OCI-LY1 (cell line): Measurements from ENCODE around the gene PPP4R3A.

Source experiments
- H2AFZ ChIP-seq: fragments of 200-600 bp; sonication (generic), shearing (Covaris generic); 2 replicates; pipeline ENCODE4 v1.6.0; 2014; ENCODE audit warnings: antibody characterized with exemption, mild to moderate bottlenecking, low read length
- H3F3A ChIP-seq: fragments of 200-600 bp; sonication (generic), shearing (Covaris generic); 2 replicates; pipeline ENCODE4 v1.6.0; 2014; ENCODE audit warnings: mild to moderate bottlenecking, antibody characterized with exemption, low read length, moderate library complexity; ENCODE audit not compliant: insufficient read depth
- H3K27ac ChIP-seq: fragments of 200-600 bp; sonication (generic); 2 replicates; pipeline ENCODE4 v1.5.1; 2014; ENCODE audit warnings: low read length, mixed run types, mild to moderate bottlenecking, low read depth; ENCODE audit not compliant: poor library complexity, severe bottlenecking
- H3K27me3 ChIP-seq: fragments of 200-600 bp; sonication (generic); 2 replicates; pipeline ENCODE4 v1.6.0; 2014; ENCODE audit warnings: antibody characterized with exemption, mild to moderate bottlenecking, low read length, moderate library complexity; ENCODE audit not compliant: insufficient read depth
- H3K36me3 ChIP-seq: fragments of 200-600 bp; sonication (generic); 2 replicates; pipeline ENCODE4 v1.6.1; 2014; ENCODE audit warnings: mild to moderate bottlenecking, antibody characterized with exemption, low read length, moderate library complexity, mixed read lengths; ENCODE audit not compliant: insufficient read depth
- H3K4me1 ChIP-seq: fragments of 200-600 bp; sonication (generic); 2 replicates; pipeline ENCODE4 v1.5.1; 2014; ENCODE audit warnings: mild to moderate bottlenecking, low read length, moderate library complexity; ENCODE audit not compliant: insufficient read depth, severe bottlenecking
- H3K4me2 ChIP-seq: fragments of 200-600 bp; sonication (generic), shearing (Covaris generic); 2 replicates; pipeline ENCODE4 v1.6.1; 2014; ENCODE audit warnings: low read length
- H3K4me3 ChIP-seq: fragments of 200-600 bp; sonication (generic); 2 replicates; pipeline ENCODE4 v1.5.1; 2014; ENCODE audit warnings: low read length, low read depth, mild to moderate bottlenecking, mixed read lengths; ENCODE audit not compliant: poor library complexity, severe bottlenecking
- H3K79me2 ChIP-seq: fragments of 200-600 bp; shearing (Covaris generic); 2 replicates; pipeline ENCODE4 v1.6.1; 2016; ENCODE audit warnings: mixed run types, low read length, mixed read lengths; ENCODE audit not compliant: insufficient read depth
- H3K9ac ChIP-seq: fragments of 200-600 bp; sonication (generic), shearing (Covaris generic); 2 replicates; pipeline ENCODE4 v1.6.1; 2014; ENCODE audit warnings: mild to moderate bottlenecking, low read length, mixed read lengths
- H3K9me2 ChIP-seq: fragments of 200-600 bp; sonication (generic), shearing (Covaris generic); 2 replicates; pipeline ENCODE4 v1.6.1; 2014; ENCODE audit warnings: low read depth, mild to moderate bottlenecking, low read length, mixed read lengths
- H3K9me3 ChIP-seq: fragments of 200-600 bp; shearing (Covaris generic); 2 replicates; pipeline ENCODE4 v1.6.1; 2014; ENCODE audit warnings: low read length, mixed read lengths
- H4K20me1 ChIP-seq: fragments of 200-600 bp; sonication (generic), shearing (Covaris generic); 2 replicates; pipeline ENCODE4 v1.6.0; 2016; ENCODE audit warnings: mild to moderate bottlenecking, low read length; ENCODE audit not compliant: insufficient read depth
- EZH2 ChIP-seq: fragments of 200-600 bp; sonication (generic), shearing (Covaris generic); IDR thresholded peaks from 2 replicates; pipeline ENCODE4 v1.8.0; 2017; ENCODE audit warnings: borderline replicate concordance, mixed run types, mild to moderate bottlenecking, antibody characterized with exemption, low read length, moderate library complexity, mixed read lengths
- TF ChIP-seq, protein P1 (sequence below): fragments of 200-600 bp; sonication (generic), shearing (Covaris generic); IDR thresholded peaks from 2 replicates; pipeline ENCODE4 v1.5.1; 2017; ENCODE audit warnings: mild to moderate bottlenecking, antibody characterized with exemption, low read length, moderate library complexity, mixed read lengths

PPP4R3A gene

DNA sequence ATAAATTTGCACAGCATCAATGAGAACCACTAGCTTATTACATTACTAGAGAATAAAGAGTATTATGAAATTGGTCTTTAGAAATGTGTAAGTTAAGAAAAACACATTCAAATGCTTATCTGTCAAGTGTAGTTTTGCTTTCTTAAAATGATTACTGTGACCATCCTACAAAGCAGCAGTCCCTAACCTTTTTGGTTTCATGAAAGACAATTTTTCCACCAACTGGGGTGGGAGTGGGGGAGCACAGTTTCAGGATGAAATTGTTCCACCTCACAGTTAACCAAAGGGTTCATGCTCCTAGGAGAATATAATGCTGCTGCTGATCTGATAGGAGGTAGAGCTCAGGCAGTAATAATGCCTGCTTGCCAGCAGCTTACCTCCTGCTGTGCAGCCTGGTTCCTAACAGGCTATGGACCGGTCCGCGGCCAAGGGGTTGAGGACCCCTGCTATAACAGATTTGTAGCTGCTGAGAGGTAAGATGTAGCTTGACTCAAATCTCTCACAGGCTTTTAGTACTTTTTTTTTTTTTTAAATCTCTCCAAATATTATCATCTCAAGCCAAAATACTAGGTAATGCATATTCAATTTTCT lies 45.4 kb downstream of the PPP4R3A start:
- H3K79me2 ChIP-seq = 0 out of 2 replicates have a peak, but pooled peaks cover 2% of the 10 kb centered on the region
- no peak overlapping the region for H3K27ac ChIP-seq
- no peaks in the 10 kb centered on the region for H3K27me3 ChIP-seq
- peaks cover 99% of the 10 kb centered on the region for H3K36me3 ChIP-seq
- H4K20me1 ChIP-seq = no peaks in the 10 kb centered on the region
- H2AFZ ChIP-seq = no peak overlapping the region
- H3F3A ChIP-seq = no peaks in the 10 kb centered on the region
- H3K4me3 ChIP-seq = no peak overlapping the region
- TF ChIP-seq, protein P1, sequence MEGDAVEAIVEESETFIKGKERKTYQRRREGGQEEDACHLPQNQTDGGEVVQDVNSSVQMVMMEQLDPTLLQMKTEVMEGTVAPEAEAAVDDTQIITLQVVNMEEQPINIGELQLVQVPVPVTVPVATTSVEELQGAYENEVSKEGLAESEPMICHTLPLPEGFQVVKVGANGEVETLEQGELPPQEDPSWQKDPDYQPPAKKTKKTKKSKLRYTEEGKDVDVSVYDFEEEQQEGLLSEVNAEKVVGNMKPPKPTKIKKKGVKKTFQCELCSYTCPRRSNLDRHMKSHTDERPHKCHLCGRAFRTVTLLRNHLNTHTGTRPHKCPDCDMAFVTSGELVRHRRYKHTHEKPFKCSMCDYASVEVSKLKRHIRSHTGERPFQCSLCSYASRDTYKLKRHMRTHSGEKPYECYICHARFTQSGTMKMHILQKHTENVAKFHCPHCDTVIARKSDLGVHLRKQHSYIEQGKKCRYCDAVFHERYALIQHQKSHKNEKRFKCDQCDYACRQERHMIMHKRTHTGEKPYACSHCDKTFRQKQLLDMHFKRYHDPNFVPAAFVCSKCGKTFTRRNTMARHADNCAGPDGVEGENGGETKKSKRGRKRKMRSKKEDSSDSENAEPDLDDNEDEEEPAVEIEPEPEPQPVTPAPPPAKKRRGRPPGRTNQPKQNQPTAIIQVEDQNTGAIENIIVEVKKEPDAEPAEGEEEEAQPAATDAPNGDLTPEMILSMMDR = no peak
- TF ChIP-seq EZH2 = no peak
- H3K4me2 ChIP-seq = no peak overlapping the region
- no peaks in the 10 kb centered on the region for H3K9me2 ChIP-seq
- no peaks in the 10 kb centered on the region for H3K9me3 ChIP-seq
- H3K9ac ChIP-seq = no peak overlapping the region
- H3K4me1 ChIP-seq = no peaks in the 10 kb centered on the region

DNA sequence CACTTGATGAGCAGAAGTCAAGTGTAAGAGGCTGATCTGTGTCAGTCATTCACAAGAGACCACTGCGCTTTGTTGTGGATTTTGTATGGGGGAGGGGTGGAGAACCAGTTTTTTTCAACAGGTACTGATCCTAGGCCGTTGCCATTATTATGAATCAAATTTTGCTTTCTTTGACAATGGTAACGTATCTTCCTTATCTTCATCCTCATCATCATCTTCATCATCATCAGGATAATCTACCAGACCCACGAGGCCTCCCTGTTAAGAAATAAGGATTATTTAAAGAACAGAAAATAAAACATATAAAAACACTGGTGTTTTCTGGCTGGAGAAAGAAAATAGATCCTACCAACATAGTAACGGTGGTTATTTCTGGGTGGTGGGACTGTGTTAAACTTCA lies 51.5 kb downstream of the PPP4R3A start:
- H3K9me2 ChIP-seq = no peaks in the 10 kb centered on the region
- no peak for TF ChIP-seq EZH2
- TF ChIP-seq, protein P1 = no peak
- no peaks in the 10 kb centered on the region for H3K79me2 ChIP-seq
- H3K4me3 ChIP-seq = no peak overlapping the region
- H3K9me3 ChIP-seq = no peaks in the 10 kb centered on the region
- H3K27ac ChIP-seq = no peak overlapping the region
- no peaks in the 10 kb centered on the region for H4K20me1 ChIP-seq
- H3K4me2 ChIP-seq = no peak overlapping the region
- H3K36me3 ChIP-seq = peaks cover 90% of the 10 kb centered on the region
- no peaks in the 10 kb centered on the region for H3K27me3 ChIP-seq
- H3F3A ChIP-seq = no peaks in the 10 kb centered on the region
- H3K9ac ChIP-seq = no peak overlapping the region
- H2AFZ ChIP-seq = no peak overlapping the region
- no peaks in the 10 kb centered on the region for H3K4me1 ChIP-seq

DNA sequence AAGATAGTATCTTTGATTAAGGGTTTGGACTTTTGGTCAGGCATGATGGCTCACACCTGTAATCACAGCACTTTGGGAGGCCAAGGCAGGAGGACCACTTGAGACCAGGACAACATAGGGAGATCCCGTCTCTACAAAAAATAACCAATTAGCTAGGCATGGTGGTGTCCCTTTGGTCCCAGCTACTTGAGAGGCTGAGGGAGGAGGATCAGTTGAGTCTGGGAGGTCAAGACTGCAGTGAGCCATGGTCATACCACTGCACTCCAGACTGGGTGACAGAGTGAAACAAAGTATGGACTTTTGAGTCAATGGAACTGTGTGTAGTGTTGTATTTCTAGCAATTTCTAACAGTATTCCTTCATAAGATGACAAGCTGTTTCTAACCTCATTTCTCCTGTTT lies 53.8 kb downstream of the PPP4R3A start:
- no peaks in the 10 kb centered on the region for H3K79me2 ChIP-seq
- no peak overlapping the region for H3K27ac ChIP-seq
- H3K9me2 ChIP-seq = no peaks in the 10 kb centered on the region
- no peak overlapping the region for H3K4me2 ChIP-seq
- H3K4me3 ChIP-seq = no peak overlapping the region
- no peak overlapping the region for H2AFZ ChIP-seq
- H3K36me3 ChIP-seq = peaks cover 66% of the 10 kb centered on the region
- no peaks in the 10 kb centered on the region for H4K20me1 ChIP-seq
- H3K4me1 ChIP-seq = no peaks in the 10 kb centered on the region
- H3K27me3 ChIP-seq = no peaks in the 10 kb centered on the region
- H3K9ac ChIP-seq = no peak overlapping the region
- no peak for TF ChIP-seq EZH2
- TF ChIP-seq, protein P1 = no peak
- no peaks in the 10 kb centered on the region for H3K9me3 ChIP-seq
- no peaks in the 10 kb centered on the region for H3F3A ChIP-seq
